Bronchial epithelial cell (primary cell): ENCODE results near the gene CCKAR. TPM values are rescaled to one million over a fixed set of nuclear protein-coding genes. Genes with fewer than 3 reads are reported as not detected.

Source experiments
- DNase-seq: peaks from one replicate; pipeline ENCODE4 v3.0.0-alpha.2; 2010; ENCODE audit warnings: low read depth
- FAIRE-seq: peaks from 2 replicates; lab custom pipeline; 2011; peaks lifted over from hg19 to GRCh38; lab: Jason Lieb, UNC
- H3K27me3 ChIP-seq: 2 replicates; pipeline ENCODE4 v1.5.1; 2011; ENCODE audit warnings: low read length; ENCODE audit not compliant: control insufficient read depth, insufficient read depth
- H3K36me3 ChIP-seq: 2 replicates; pipeline ENCODE4 v1.5.1; 2011; ENCODE audit warnings: low read length; ENCODE audit not compliant: control insufficient read depth, insufficient read depth
- H3K4me3 ChIP-seq: 2 replicates; pipeline ENCODE4 v1.5.1; 2011; ENCODE audit warnings: mild to moderate bottlenecking, low read depth, low read length, control low read depth
- CTCF ChIP-seq: IDR thresholded peaks from 2 replicates; pipeline ENCODE4 v1.5.1; 2011; ENCODE audit warnings: mild to moderate bottlenecking, moderate library complexity, low read length, control low read depth, inconsistent platforms; ENCODE audit not compliant: insufficient read depth, severe bottlenecking
- total RNA-seq: library from RNA; depleted of rRNA; stranded (reverse); fragments of >200 nt; gene quantifications from 2 replicates; pipeline ENCODE4 v1.2.1, GENCODE V29; 2014

Gene CCKAR
- total RNA-seq, 1 donor from 2014 or later, result not detected

GRCh38 chr4:26447378-26447777, 42.9 kb downstream of the CCKAR start:
- Histone ChIP-seq H3K27me3 (no peaks in the 10 kb centered on the region), H3K4me3 (no peak overlapping the region), H3K36me3 (no peaks in the 10 kb centered on the region)
- no peak for TF ChIP-seq CTCF
- DNase-seq (no peak), FAIRE-seq (no peak)

- FAIRE-seq (no peak), DNase-seq (no peak)
- Histone ChIP-seq H3K4me3 (no peak overlapping the region), H3K36me3 (no peaks in the 10 kb centered on the region), H3K27me3 (no peaks in the 10 kb centered on the region)
- no peak for TF ChIP-seq CTCF
Measured at GRCh38 chr4:26441771-26442170, 48.5 kb downstream of the CCKAR start.

- Histone ChIP-seq H3K4me3 (no peak overlapping the region), H3K27me3 (no peaks in the 10 kb centered on the region), H3K36me3 (no peaks in the 10 kb centered on the region)
- no peak for TF ChIP-seq CTCF
- no peak for FAIRE-seq
- peak; percentile 53 for DNase-seq
Measured at GRCh38 chr4:26441102-26441501, 49.2 kb downstream of the CCKAR start.

- H3K4me3 ChIP-seq, result no peak overlapping the region
- TF ChIP-seq CTCF, result no peak
- FAIRE-seq (no peak), DNase-seq (peak; percentile 65)
- no peaks in the 10 kb centered on the region for H3K27me3 ChIP-seq
- H3K36me3 ChIP-seq, result no peaks in the 10 kb centered on the region
Measured at GRCh38 chr4:26434030-26434639, 56.1 kb downstream of the CCKAR start.

GRCh38 chr4:26433556-26433955, 56.7 kb downstream of the CCKAR start:
- Histone ChIP-seq H3K36me3 (no peaks in the 10 kb centered on the region), H3K27me3 (no peaks in the 10 kb centered on the region), H3K4me3 (no peak overlapping the region)
- TF ChIP-seq CTCF, result no peak
- DNase-seq (peak; percentile 36), FAIRE-seq (no peak)

GRCh38 chr4:26432419-26432818, 57.9 kb downstream of the CCKAR start:
- DNase-seq (peak; percentile 45), FAIRE-seq (peak; percentile 50)
- H3K27me3 ChIP-seq, result no peaks in the 10 kb centered on the region
- no peaks in the 10 kb centered on the region for H3K36me3 ChIP-seq
- TF ChIP-seq CTCF, result no peak
- no peak overlapping the region for H3K4me3 ChIP-seq
